COLO829 (cell line): Measurements from ENCODE around the gene KEL.
A peak's percentile ranks its signal among the peaks of the same experiment; 100 is the strongest.

Experiments
- DNase-seq: peaks from one replicate; pipeline ENCODE4 v3.0.0; 2012; ENCODE audit warnings: low spot score

The KEL gene

GRCh38 chr7:142962991-142963390 is 828 bp upstream of the KEL start:
- DNase-seq = no peak

DNA sequence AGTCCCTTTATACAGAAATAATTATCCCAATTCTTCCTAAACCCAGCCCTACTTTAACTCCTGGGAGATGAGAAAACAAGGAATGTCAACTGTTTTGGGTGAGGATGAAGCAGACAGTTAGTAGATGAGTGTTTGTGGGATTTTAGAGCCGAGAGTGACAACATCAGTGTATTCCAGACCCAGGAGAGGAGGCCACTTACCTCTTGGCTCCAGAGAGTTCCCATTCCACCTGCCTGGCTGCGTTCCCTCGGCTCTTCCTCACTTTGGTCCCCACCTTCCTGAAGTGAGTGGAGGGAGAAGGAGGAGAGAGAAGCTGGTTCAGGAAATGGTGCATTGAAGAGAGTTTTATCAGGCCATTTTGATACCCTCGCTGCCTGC is 579 bp downstream of the KEL start:
- no peak for DNase-seq

GRCh38 chr7:142960955-142961512 is 1.1 kb downstream of the KEL start:
- DNase-seq = no peak

- DNase-seq = no peak
Observed at GRCh38 chr7:142959202-142959601, 3.0 kb downstream of the KEL start.

GRCh38 chr7:142957723-142958122 is 4.4 kb downstream of the KEL start:
- no peak for DNase-seq

DNA sequence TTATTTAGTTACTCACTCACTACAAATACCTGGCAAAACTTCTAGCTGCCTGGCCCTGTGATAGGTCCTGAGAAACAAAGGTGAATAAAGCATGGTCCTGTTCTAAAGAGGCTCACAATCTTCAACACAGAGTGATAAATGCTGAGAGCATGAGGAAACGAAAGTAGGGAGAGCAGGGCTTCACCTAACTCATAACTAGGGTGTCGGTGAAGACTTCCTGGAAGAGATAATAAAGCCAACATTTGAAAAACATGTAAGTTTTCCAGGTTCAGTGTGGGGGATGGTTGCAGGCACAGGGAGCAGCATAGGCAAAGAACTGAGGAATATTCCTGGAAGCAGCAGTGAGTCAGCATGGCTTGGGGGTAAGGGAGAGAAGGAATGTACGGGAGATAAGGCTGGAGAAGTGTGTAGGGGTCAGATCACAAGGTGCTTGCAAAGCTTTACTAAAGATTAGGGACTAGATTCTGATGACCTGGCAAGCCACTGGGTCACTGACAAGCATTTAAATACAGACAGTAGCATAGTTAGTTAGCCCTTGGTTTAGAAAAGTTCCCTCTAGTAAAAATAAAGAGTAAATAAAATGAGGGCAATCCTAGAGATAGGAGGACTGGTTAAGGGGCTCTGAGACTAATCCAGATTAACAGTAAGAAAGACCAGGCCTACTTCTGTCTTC is 5.1 kb downstream of the KEL start:
- DNase-seq = peak; percentile 46

- no peak for DNase-seq
Observed at GRCh38 chr7:142954680-142955268, 7.4 kb downstream of the KEL start.

- no peak for DNase-seq
Observed at GRCh38 chr7:142950235-142950634, 11.9 kb downstream of the KEL start.

DNA sequence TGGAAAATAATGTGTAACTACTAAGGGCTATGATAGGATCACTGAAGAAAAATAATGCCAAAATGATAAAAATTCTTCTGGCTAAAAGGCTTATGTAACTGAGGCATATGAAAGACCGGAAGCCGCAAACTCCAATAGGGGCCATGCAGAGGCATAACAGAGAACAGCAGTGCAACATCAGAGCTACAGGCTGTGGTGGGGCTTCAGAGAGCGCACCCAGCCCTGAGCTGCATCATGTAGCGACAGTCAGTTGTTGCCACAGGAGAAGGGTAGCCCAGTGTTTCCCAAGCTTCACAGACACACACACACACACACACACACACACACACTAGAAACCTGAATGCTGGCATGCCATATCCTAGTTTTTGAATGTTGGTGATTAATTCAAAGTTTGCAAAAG is 13.6 kb downstream of the KEL start:
- DNase-seq = no peak

GRCh38 chr7:142945001-142945400 is 17.2 kb downstream of the KEL start:
- DNase-seq = no peak

GRCh38 chr7:142943706-142944268 is 18.4 kb downstream of the KEL start:
- no peak for DNase-seq

DNA sequence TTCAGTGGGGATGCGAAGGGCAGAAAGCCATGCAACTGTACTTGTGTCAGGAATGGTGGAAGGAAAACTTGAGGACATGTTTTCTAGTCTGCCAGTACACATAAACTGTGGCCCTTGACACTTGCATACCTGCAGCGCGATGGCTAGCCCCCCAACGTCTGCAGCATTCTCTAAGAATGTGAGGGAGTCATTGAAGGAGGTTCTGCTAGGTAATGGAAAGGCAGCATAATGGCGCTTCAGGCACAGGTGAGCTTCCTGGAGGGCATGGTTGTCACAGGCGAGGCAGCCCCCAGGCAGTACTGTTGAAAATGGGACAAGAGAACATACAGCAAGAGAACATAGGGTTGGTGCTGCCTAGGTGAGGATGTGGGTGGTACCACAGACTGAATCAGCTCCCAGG is 19.4 kb downstream of the KEL start:
- DNase-seq = no peak

GRCh38 chr7:142941541-142941940 is 20.6 kb downstream of the KEL start:
- no peak for DNase-seq

DNA sequence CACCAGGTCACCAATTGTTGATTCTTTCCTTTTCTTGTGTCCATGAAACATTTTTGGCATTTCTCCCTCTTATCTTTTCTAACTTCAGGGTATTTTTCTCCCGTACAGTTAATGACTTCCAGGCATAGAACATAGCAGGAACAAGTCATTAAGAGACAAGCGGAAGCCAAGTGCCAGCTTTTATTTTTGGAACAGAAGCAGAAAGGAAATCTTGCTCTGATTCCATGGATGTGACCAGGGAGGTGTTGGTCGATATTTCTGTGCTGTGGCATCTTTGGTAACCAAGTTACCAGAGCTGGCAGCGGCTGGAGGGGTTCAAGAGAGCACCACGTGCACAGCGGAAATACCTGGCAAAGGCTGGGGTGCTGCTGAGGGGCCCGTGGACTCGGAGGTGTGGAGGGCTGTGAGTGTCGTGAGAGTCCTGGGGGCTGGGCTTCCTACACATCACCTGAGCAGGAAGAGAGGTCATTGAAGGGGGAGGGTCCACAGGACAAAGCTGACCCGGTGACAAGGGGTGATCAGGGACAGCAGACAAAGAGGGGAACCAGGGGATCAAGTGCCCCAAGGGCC is 21.1 kb downstream of the KEL start:
- DNase-seq = no peak

DNA sequence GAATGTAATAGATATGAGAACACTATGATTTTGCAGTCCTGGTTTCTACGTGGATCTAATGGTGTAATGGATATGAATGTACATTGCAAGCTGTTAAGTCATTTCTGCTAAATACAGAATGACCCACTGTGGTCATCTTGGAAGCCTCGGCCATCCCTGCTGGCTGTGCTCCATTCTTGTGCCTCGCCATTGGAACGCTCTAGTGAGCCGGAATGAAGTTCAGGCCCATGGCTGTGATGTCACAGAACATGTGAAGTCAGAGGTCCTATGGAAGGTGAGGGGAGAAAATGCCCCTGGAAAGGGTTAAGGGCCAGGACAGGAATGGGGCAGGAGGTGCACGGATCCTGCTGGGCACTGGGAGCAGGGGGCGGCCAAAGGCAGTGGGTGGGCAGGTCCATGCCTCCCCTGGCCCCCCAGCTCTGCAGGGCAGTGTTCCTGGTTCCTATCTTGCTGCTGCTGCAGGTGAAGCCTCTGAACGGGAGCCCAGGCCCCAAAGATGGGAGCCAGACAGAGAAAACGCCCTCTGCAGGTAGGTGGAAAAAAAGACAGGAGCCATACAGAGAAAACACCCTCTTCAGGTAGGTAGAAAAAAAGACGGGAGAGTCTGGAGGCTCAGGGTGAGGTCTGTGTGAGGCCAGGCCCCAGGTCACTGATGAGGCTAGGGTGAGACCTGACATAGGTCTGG is 22.8 kb downstream of the KEL start, which contains the start of gene LLCFC1:
TSS of gene LLCFC1 (plus strand) at position 259 of the 685 bp plus-strand sequence. CDS start at position 397, 138 bp downstream.
- DNase-seq = no peak

DNA sequence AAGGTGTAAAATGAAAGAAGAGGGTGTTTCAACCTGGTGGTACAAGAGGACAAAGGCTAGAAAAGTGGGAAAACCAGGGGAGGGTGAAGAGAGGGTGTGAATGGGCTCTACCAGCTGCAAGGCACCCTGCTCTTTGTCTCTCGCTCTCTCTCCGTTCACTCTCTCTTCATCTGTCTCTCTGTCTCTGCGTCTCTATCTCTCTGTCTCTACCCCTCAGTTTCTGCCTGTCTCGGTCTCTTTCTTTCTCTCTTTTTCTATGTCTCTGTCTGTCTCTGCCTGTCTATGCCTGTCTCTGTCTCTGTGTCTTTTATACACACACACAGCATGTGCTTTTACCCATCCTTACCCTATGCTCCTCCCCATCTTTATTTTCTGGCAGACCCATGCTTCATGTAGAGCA is 23.6 kb downstream of the KEL start:
- DNase-seq = no peak

GRCh38 chr7:142935941-142936565 is 26.1 kb downstream of the KEL start:
- DNase-seq = no peak

DNA sequence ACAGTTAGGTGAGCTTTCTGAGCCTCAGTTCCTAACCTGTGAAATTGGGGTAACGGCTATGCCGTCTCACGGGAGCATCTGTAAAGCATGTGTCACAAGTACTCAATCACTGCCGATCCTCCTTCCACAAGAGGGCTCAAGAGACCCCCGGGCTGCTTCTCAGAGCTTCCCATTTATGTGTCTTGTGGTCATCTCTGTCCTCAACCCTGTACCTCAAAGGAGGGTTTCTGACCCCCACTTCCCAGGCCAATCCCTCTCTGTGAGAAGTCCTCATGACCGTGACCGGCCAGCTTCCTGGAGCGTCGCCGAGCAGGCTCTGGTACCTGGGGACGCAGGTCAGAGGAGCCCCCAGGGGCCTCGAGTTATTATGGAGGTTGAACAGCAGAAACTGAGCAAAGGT is 28.1 kb downstream of the KEL start:
- no peak for DNase-seq

DNA sequence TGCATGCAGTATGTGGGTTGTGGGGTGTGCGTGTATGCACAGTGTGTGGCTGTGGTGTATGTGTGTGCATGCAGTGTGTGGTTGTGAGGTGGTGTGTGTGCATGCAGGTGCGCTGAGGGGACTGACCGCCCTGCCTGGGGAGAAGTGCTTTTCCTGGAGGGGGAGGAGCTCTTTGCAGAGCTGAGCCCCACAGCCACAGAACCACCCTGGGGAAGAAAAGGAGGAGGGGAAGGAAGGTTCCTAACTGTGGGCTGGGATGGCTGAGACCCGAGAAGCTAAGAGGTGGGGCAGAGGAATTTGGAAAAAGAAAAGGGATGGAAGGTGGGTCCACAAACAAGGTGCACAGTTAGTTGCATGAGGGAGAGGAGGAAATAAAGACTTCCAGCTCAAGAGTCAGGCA is 28.5 kb downstream of the KEL start, which contains the start of gene TRPV5:
TSS of gene TRPV5 (minus strand) at position 123 of the 400 bp plus-strand sequence. CDS start 287 bp downstream, outside the sequence.
- no peak for DNase-seq

DNA sequence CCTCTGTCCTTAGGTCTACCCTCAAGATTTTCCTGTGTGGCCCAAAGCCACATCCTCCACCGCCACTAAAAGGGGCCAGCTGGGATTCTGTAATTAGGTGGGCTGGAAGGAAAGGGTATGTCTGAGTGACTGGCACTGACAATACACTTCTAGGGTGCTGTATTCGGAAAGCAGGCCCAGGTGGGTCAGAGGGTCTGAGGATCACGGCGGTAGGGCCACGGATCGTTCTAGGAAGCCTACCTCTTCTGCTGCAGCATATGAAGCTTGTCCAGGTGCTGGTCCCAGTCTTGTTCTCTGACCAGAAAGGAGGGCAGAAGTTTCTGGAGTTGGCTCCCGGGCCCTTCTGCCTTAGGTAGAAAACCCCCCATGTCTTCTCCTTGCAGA is 29.1 kb downstream of the KEL start:
- no peak for DNase-seq

- no peak for DNase-seq
Observed at GRCh38 chr7:142932386-142933091, 29.6 kb downstream of the KEL start.
